ENCODE data around the gene MRPL44.

- TF ChIP-seq EZH2 (IDR thresholded peaks at IDR 0.05; ENCODE audit: low read depth): no peak
- no peak for TF ChIP-seq CTCF (conservative IDR thresholded peaks at IDR 0.05)
Measured at GRCh38 chr2:224009605-224010315, 52.5 kb downstream of the MRPL44 start.

All from PC-9 (cell line).